Fibroblast of the aortic adventitia (primary cell): Measurements from ENCODE around the gene PTPN14. TPM values are rescaled to one million over a fixed set of nuclear protein-coding genes. Genes with fewer than 3 reads are reported as not detected.

ENCODE experiments used
- DNase-seq: peaks from one replicate; pipeline ENCODE4 v3.0.0-alpha.2; 2010; ENCODE audit warnings: low read depth
- H3K4me3 ChIP-seq: 2 replicates; pipeline ENCODE4 v1.5.1; 2011; ENCODE audit warnings: low read depth, mild to moderate bottlenecking, control low read depth, low read length, moderate library complexity
- total RNA-seq: library from RNA; depleted of rRNA; stranded (reverse); fragments of >200 nt; gene quantifications from 2 replicates; pipeline ENCODE4 v1.2.3, GENCODE V29; 2012; ENCODE audit warnings: low replicate concordance
- TF ChIP-seq, protein P1 (sequence below): IDR thresholded peaks from 2 replicates; pipeline ENCODE4 v1.5.1; 2011; ENCODE audit warnings: mild to moderate bottlenecking, low read length, control low read depth, inconsistent platforms; ENCODE audit not compliant: insufficient read depth

Gene PTPN14
- total RNA-seq, 1 donor, result 46.6 TPM

DNA sequence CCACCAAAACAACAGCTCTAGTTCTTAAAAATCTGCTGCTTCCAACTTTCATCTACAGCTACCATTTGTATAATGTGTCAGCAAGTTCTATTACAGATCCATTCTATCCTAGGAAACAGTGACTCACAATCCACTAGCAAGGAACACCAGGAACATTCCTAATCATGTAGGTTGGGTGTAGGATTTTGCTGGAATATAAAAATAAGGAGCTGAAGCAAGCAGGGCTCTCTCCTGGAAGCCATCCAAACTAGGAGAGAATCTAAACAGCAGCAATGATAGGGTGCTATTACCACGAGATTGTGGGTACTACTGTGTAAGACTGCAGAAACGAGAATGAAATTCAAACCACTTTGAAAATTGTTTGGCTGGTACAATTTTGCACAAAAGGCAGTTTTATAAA, 135.0 kb downstream of the PTPN14 start:
- TF ChIP-seq, protein P1, sequence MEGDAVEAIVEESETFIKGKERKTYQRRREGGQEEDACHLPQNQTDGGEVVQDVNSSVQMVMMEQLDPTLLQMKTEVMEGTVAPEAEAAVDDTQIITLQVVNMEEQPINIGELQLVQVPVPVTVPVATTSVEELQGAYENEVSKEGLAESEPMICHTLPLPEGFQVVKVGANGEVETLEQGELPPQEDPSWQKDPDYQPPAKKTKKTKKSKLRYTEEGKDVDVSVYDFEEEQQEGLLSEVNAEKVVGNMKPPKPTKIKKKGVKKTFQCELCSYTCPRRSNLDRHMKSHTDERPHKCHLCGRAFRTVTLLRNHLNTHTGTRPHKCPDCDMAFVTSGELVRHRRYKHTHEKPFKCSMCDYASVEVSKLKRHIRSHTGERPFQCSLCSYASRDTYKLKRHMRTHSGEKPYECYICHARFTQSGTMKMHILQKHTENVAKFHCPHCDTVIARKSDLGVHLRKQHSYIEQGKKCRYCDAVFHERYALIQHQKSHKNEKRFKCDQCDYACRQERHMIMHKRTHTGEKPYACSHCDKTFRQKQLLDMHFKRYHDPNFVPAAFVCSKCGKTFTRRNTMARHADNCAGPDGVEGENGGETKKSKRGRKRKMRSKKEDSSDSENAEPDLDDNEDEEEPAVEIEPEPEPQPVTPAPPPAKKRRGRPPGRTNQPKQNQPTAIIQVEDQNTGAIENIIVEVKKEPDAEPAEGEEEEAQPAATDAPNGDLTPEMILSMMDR, result no peak
- DNase-seq, result peak; percentile 81
- no peak overlapping the region for H3K4me3 ChIP-seq

DNA sequence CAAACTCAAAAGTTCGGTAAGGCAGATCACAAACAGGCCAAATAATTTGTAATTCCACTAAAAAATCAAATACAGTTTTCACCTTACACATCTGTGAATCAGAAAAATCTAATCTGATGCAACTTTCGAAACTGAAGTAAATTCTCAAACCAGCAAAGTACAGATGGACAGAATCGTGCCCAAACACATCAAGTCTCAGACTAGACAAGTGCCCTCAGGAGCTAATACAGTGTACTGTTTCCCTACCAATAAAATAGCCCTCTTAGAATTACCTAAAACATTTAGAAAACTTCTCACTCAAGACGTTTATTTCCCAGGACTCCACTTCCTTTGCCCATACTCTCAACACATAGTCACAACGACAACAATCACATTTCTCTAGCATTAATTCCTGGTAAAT, 136.3 kb downstream of the PTPN14 start:
- TF ChIP-seq, protein P1, result no peak
- H3K4me3 ChIP-seq, result no peak overlapping the region
- DNase-seq, result no peak

DNA sequence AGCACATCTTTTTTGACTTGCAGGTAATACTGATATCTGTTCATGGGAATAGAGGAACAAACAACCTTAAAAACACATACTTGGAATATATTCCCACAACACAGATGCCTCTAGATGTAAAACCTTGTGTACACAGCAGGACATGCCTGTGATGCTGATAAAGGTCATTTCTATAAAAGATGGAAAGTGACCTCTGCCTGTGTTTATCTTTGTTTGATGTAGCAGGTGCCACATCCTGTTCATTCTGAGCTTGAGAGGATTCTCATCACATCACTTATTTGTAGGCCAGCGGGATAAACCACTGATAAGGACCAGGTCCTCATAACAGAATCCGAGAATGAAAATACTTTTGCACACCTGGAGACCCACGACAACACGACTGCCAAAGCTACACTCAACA, 136.7 kb downstream of the PTPN14 start:
- no peak for DNase-seq
- TF ChIP-seq, protein P1, result no peak

DNA sequence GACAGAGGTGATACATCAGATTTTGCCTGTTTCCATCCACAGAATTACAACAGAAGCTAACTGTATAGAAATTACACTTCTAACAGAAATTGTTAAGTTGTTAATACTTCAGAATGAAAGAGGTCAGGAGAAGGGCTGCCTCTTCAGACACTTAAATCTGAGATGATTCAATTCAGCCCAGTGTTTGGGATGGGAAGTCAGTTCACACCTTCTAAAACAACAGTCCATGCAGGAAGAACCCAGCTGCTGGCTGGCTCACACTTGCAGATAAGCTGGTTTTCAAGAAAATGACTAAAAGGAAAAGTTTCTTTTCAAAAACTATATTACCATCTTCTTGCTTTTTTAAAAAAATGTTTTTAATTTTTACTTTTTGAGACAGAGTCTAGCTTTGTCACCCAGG, 138.1 kb downstream of the PTPN14 start:
- no peak overlapping the region for H3K4me3 ChIP-seq
- no peak for DNase-seq
- TF ChIP-seq, protein P1, result no peak

More for the DNA sequence above, 136.7 kb downstream of the PTPN14 start:
- no peak overlapping the region for H3K4me3 ChIP-seq

DNA sequence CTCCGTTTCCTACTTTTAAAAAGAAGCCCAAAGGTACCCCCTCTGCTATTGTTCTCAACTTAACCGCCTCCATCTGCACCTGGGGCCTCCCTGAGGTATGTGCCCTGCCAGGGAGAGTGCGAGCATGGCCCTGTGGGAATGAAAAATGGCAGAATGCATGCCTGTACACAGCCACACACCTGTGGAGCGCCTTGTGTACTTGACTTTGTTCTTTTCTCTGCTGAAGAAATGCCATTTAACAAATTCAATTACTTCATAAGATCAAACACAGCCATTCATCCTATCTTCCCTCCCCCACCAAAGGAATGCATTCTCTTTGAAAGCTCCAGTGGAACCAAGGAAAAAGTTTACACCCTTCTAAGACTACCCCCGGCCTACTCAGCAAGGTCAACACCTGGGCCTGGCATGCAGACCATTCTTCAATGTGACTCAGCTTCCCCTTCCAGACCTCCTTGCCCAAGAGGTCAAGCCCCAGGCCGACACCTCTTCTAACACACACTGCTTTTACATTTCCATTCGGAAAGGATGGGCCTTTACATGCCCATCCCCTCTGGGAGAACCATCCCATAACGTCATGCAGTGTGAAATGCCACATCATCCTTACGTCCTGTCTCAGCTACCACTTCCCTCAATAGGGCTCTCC, 146.7 kb downstream of the PTPN14 start:
- no peak overlapping the region for H3K4me3 ChIP-seq
- TF ChIP-seq, protein P1, result no peak
- no peak for DNase-seq

DNA sequence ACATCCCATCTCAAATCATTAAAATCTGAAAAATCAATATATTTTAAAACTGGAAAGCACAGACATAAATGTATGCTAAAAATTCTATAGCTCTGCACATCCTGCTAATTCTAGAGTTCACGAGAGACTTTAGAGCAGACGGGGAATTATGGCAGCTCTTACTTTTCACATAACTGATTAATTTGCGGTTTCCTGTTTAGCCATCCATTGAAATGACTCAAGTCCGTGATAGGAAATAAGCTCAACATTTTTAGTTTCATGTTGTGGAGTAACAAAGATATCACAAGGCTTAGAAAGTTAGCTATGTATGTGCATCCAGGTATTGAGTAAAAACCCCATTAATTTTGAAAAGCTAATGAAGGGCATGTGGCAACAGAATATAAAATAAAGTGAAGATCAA, 147.2 kb downstream of the PTPN14 start:
- TF ChIP-seq, protein P1, result no peak
- peak; percentile 56 for DNase-seq

DNA sequence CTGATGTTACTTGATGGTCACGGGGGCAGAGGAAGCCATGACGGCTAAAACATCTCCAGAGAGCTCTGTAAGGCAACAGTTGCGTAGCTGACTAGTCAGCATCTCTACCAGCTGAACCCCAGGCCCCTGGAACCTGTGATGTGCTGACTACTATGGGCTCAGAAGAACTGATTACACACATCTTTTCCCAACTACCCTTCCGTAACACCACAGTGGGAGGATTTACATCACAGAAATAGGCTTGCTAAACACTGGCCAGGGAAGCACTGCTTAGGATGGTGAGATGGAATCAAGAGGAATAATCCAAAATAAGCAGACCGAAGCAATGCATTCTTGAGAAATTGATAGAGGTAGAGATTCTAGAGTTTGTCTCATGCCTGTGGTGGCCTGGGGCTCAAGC, 148.0 kb downstream of the PTPN14 start:
- no peak for DNase-seq
- no peak overlapping the region for H3K4me3 ChIP-seq
- TF ChIP-seq, protein P1, result no peak

More for the DNA sequence above, 147.2 kb downstream of the PTPN14 start:
- H3K4me3 ChIP-seq, result no peak overlapping the region
